GM21717 (cell line): ENCODE measurements around the gene GRAMD2A.

Source experiments
- ATAC-seq: cut with Tn5 transposase; IDR thresholded peaks from one replicate; pipeline ENCODE4 v1.9.1; 2021; ENCODE audit warnings: mild to moderate bottlenecking, moderate library complexity; ENCODE audit not compliant: unreplicated experiment

The GRAMD2A gene

DNA sequence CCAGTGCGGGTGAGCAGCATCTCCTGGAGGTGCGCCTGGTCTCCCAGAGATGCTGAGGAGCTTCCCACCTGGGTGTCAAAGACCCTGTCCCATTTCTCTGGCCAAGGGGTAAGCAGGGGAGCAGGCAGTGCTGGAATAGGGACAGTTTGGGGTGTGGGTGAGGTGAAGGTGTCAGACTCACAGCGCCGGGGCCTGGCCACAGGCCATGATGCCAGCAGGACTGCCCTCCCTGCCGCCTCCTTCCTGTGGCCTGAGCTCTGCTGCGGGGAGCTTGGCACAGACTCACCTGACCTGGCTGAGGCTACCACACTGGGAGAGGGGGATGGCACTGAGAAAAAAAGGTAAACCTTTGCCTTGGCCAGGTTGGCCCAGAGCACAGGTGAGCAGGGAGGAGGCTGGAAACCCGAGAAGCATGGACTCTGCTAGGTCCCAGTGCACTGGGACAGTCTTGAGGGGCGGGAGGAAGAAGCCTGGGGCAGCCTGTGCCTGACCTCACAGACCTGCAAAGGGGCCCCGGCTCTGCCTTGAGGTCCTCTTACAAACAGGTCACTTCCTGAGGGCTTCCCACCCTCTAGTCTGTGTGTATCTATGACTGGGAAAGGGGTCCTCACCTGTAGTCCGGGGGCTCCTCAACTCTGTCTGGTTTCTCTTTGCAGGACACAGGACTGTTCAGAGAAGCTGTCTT, 28.2 kb downstream of the GRAMD2A start:
- no peak for ATAC-seq

DNA sequence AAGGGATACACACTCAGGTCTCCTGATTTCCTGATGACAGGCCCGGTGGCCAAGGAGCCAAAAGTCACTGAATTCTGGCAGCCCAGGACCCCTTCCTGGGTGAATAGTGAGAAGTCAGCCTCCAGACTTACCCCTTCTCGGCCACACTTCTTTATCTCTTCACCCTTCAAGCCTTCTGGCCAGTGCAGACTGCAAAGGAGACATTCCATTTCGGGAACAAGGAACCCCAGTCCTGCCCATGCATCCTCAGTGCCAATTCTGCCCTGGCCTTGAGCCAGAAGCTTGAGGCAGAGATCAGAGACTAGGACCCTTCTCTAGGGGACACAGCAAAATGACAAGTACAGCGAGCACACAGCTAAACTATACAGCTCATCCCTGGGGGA, 28.8 kb downstream of the GRAMD2A start:
- no peak for ATAC-seq

DNA sequence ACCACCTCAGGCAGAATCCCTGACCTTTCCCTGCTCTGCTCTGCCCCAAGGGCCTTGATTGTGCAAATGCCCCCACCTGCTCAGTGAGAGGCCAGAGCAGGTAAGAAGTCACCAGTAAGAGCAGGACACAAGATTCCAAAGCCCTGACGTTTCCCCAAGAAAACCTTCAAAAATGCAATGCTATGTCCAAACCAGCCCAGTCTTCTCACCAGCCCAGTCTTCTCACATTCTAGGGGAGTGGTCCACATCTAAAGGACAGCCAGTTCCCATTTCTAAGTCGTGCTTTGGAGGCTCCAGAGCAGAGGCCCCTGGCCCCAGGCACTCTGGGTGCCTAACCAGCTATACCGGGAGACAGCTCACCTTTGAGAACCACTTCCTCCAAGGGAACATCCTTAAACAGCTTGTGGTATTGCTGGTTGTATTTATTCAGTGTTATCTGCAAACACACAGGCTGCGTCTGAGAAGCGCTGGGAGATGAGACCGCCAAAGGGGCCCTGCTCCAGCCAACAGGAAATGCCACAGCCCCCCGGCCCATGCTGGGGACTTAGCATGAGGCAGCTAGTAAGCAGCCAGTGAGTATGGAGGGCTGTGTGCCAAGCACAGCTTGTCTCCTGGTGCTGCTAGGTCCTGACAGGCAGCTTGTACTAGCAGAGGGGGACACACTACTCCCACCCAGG, 29.3 kb downstream of the GRAMD2A start:
- ATAC-seq, result no peak

DNA sequence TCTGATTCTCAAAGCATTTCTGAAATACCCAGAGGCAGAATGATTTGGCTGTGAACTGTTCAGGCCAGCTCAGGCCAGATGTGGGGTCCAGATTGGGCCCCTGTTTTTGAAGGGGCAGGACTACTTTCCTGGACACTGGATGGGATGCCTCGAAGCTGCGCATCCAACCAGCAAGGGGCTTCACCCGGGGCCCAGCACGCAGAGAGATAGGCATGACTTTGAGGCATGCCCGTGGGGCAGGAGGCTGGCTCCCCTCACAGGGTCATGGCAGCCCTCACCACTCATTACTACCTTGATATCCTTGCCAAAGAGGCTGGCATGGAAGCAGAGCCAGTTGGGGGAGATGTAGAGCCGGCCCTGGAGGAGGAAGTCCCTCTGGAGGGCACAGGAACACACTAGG, 30.1 kb downstream of the GRAMD2A start:
- no peak for ATAC-seq

DNA sequence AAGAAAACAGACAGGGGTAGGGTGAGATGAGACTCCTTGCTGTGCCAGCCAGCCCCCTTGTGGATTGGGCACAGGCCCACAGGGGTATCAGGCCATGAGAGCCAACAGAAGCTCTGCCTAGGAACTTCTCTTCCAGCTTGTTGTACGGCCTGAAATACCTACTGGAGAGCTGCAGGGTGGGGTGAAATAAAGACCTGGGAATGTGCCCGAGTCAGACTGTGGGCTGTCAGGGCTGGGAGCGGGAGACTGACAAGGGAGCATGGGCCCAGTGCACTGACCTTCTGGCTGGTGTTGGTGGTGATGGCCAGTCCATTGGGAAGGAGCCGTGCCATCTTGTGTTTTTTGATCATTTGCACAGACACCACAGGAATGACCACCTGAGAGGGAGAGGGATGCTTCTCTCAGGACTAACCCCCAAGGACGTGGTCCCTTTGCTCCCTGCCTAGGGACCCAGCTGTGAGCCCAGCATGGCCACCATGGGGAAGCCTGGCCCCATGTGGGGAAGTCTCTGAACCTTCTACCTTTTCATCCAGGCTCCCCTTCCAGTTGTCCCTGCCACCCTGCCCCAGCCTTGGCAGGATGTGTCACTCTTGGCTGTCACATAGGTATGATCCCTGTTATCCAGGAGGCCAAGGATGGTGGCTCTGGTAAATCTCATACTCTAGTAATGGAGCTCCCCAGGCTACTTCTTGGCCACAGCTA, 30.7 kb downstream of the GRAMD2A start:
- ATAC-seq, result no peak

GRCh38 chr15:72163719-72164118, 33.9 kb downstream of the GRAMD2A start:
- no peak for ATAC-seq

GRCh38 chr15:72162569-72162968, 35.0 kb downstream of the GRAMD2A start:
- no peak for ATAC-seq

GRCh38 chr15:72161361-72162132, 36.0 kb downstream of the GRAMD2A start:
- ATAC-seq, result no peak

DNA sequence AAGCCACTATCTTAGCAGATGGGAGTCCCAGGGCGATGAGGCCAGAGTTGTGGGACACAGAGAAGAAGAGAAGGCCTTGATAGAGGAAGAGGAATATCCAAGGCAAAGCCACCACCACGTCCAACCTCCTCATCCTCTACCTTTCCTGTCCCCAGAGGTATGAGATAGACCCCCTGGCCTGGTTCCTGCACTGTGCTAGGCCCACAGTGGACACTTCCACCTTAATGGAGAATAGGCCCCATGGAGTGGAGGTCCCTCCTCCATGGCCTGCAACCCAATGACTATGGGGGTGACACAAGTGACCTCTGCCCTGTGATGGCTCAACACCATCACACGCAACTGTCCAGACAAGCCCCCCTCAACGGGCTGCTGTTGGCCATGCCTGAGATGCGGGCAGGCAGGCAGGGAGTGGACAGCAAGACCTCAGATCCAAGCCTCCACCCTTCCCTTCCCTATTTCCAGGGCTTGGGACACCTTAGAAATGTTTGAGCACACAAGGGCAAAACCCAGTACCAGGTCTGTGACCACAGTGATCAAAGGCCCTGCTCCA, 36.8 kb downstream of the GRAMD2A start:
- no peak for ATAC-seq

- ATAC-seq, result no peak
Observed at GRCh38 chr15:72156928-72157327, 40.7 kb downstream of the GRAMD2A start.

DNA sequence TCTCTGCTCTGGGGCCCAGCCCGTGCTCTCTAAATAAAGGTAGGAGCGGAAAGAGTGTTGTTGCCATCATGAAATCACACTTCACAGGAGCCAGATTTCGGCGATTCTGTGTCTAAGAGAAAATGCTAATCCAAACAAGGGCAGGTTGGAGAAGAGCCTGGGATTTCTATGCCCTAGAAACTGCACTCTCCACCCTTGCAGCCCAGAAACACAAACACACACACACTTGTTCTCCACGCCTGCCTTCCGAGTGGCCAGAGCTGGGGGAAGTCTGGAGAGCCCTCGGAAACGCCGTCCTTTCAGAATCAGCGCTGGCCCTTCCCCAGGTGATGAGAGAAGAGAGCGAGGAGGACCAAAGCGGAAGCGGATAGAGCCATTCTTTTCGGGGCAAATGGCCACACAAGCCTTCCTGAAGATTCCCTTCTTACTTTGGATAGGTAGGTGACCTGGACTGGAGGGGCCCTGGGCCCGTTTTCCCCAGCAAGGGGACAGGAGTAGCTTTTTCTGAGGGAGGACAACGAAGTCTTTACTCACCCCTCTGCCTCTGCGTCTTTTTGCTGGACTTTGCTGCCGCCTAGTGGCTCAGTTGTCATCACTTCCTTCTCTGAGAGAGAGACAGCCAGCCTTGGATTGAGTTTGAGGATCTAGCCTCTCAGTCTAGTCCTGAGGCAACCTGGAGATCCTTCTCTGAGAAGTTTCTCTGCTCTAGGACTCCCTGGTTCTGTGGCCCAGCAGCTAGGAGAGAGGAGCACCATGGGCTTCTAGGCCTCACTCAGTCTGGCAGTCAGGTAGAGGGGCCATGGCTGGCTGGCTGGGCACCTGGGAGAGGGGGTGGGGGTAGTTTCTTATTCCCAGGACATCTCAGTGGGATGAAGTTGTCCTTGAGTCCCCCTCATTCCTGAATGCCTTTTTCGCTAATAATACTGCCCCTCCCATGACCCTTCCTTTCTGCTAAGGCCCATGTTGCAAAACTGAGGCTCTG, 41.7 kb downstream of the GRAMD2A start:
- peak; percentile 61 for ATAC-seq

- no peak for ATAC-seq
Observed at GRCh38 chr15:72155003-72155621, 42.5 kb downstream of the GRAMD2A start.

DNA sequence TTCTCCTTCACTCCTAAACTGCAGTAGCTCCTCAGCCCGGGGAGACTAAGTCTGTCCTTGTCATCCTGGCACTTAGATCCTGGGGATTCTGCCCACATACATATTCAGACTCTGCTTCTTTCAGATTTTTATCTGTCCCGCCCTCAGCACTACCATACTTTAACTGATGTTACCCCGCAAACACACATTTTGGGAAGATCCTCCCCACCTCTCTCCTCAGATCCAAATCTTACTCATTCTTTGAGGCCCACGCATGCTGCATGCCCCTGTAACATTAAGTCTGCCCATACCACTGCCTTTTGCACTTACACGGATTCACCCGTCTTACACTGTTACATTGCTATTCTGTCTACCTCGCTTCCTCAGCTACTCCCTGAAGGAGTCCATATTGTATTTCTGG, 43.3 kb downstream of the GRAMD2A start:
- no peak for ATAC-seq

DNA sequence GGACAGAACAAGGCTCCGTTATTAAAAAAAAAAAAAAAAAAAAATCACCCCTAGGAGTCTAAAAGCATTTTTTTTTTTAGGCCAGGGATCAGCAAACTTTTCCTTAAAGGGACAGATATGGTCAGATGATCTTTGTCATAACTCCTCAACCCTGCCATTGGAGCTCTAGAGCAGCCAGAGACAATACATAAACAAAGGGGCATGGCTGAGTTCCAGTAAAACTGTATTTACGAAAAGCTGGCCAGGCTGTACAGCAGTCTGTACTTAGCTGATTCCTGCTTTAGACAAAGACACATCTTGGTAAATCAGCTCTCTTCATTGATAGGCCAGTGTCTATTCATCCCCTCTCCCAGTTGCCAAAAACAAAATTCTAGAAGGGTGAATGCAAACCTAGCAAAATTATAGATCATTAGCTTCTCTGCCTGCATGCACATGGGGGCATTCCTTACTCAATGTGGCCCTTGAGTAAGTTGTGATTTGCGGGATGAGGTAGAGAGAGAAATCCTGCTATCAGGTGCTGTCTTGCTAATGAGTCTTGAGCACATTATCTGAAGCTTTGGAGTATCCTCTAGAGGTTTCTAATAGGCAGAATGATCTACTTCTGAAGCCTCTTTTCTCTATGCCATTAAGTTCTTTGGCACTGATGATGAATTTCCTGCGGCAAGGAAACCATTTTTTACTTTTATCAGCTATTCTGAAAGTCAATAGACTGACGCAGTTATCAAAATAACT, 44.2 kb downstream of the GRAMD2A start:
- ATAC-seq, result no peak

- no peak for ATAC-seq
Observed at GRCh38 chr15:72147418-72147817, 50.2 kb downstream of the GRAMD2A start.

DNA sequence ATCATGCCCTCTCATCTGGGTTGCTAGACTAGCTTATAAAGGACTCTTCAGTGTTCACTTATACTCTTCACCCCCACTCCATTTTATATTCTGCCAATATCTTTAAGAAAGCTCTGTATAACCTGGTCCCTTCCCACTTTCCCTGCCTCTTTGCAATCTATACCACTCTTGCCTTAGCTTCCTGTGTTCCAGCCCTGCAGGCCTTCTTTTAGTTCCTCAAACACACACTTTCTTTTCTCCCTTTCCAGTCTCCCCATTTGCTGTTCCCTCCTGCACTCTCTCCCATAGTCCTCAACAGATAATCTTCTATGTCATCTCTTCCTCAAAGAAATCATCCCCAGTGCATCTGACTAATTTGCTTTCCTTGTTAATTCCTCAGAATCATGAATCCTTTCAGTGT, 50.7 kb downstream of the GRAMD2A start:
- ATAC-seq, result no peak

DNA sequence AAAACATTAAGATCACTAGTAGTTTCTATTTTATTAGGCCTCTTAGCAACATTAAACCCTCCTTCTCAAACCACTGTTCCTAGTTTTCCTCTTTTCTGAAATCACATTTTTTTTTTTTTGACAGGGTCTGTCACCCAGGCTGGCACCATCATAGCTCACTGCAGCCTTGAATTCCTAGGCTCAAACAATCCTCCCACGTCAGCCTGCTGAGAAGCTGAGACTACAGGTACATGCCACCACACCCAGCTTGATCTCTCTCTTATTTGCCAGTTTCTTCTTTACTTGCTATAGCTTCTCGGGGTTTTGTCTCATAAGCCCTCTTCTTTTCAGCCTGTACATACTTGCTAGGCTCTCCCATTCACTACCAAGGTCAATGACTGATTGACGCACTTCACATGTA, 51.4 kb downstream of the GRAMD2A start:
- ATAC-seq, result no peak

DNA sequence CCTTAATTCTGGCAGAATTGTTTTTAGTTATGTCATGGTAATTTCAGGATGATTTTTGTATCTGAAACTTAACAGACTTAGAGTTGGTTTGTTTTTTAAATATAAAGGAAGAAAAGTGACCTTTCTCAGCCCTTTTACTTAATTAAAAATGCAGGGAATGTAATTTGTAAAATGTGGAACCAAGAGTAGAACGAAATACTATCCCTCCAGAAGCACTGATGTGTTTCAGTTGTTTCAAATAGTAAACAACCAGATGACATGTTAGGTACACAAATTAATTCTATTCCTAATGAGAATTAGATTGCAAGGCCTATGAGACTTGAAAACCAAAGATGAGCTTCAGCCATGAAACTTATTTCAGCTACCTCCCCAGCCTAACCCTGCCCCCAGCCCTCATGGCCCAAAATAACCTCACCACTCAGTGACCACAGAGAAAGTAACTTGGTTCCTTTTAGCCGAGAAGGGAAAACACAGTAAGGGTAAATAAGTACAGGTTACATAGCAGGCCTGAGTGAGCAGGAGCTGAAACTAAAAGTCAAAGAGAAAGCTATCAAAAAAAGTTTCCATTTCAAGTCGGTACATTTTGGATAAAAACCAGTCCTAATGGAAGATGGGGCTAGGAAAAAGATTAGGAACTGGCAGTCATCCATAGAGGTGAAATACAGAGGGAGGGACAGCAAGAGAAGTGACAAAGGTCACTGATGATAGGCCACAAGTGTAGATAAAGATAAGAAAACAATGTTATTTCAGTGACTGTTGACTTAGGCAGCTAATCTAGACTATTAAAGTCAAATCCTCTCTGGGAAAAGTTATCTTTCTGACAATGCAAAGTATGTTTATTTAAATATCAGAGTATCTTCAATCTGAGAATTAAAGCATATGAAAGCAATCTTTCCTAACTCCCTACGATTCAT, 56.2 kb downstream of the GRAMD2A start:
- ATAC-seq, result peak; percentile 99
